Transverse colon (tissue), 4 donors: Measurements from ENCODE around the gene MYH10.

Experiments
- CTCF ChIP-seq, 5 experiments: fragments of 200-600 bp in 3 of 5; fragments of 450-650 bp in 2 of 5; sonication (generic) in 3 of 5; IDR thresholded peaks; 1 replicate in 2 of 5; 2 replicates in 3 of 5; pipeline ENCODE4 v1.5.1; 2016 to 2017; ENCODE audit warnings: antibody characterized with exemption in 5 of 5, inconsistent platforms in 3 of 5, mild to moderate bottlenecking in 2 of 5, moderate library complexity in 1 of 5
- EP300 ChIP-seq: sonication (generic); formaldehyde crosslinking; IDR thresholded peaks from one replicate; pipeline ENCODE4 v1.6.1; 2017; ENCODE audit warnings: antibody characterized with exemption, low read depth
- POLR2A ChIP-seq: fragments of 450-650 bp; IDR thresholded peaks from one replicate; pipeline ENCODE4 v1.6.1; 2016; ENCODE audit warnings: antibody characterized with exemption, mild to moderate bottlenecking, moderate library complexity
- POLR2AphosphoS5 ChIP-seq, 3 donors: sonication (generic); formaldehyde crosslinking; IDR thresholded peaks; one replicate each; pipeline ENCODE4 v1.6.1; 2016; ENCODE audit warnings: antibody characterized with exemption in 3 of 3

GRCh38 chr17:8667421-8667820 is 36.9 kb upstream of the MYH10 start:
- TF ChIP-seq CTCF (IDR thresholded peaks at IDR 0.05) (no peak), POLR2AphosphoS5 (IDR thresholded peaks at IDR 0.05) (no peak), POLR2A (no peak), EP300 (no peak)
